ENCODE data around the gene C1QTNF9.
"Not testable (repeated sequence)": the region's sequence is repeated elsewhere in the genome, so short reads cannot be mapped to it uniquely, and the experiment has no call there.

The C1QTNF9 gene

DNA sequence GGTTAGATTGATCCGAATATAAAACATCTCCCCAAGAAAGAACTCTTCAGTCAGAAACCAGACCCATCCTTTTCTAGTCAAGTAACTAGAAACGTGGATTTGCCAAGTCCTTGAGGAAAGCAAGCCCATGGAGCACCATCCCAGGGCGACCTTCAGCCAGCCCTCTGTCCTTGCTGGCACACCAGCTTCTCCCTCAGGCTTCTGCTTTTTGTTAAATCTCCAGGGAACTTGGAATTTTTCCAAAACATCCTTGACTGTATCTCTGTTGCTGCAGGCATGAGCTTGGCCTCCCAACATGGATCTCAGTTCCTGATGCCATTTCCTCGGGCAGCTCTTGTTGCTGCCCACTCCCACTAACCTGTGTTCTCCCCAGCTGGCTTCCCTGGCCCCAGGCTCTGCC, 27.1 kb upstream of the C1QTNF9 start:
- peak in 1 of 2 experiments; percentile 7 for DNase-seq

- no peak for DNase-seq
Measured at GRCh38 chr13:24284889-24285565, 24.4 kb upstream of the C1QTNF9 start.

- no peak for DNase-seq
Measured at GRCh38 chr13:24286624-24287023, 22.8 kb upstream of the C1QTNF9 start.

DNA sequence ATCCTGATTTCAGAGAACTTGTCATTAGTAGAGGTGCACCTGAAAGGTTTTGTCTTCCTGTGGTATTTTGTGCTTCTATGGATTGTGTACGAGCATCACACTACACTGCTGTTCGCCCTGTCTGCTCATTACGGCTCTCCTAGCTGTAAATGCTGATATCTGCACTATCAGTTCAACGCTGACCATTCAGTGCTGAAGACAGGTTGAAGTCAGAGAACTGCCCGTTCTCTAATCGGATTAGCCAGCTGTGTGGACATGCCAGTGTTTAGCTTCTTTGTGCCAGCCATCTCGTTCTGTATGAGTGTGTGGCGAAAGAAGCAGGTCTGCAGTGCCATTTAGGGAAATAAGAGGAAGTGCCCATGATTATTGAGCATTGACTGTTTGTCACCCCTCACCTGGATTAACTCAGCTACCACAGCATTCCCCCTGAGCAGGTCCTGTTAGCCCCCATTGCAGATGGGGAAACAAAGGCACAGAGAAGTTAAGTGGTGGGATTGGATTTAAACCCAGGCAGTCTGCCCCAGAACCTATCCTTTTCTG, 21.6 kb upstream of the C1QTNF9 start:
- DNase-seq = no peak

- DNase-seq = no peak
Measured at GRCh38 chr13:24288870-24289269, 20.5 kb upstream of the C1QTNF9 start.

DNA sequence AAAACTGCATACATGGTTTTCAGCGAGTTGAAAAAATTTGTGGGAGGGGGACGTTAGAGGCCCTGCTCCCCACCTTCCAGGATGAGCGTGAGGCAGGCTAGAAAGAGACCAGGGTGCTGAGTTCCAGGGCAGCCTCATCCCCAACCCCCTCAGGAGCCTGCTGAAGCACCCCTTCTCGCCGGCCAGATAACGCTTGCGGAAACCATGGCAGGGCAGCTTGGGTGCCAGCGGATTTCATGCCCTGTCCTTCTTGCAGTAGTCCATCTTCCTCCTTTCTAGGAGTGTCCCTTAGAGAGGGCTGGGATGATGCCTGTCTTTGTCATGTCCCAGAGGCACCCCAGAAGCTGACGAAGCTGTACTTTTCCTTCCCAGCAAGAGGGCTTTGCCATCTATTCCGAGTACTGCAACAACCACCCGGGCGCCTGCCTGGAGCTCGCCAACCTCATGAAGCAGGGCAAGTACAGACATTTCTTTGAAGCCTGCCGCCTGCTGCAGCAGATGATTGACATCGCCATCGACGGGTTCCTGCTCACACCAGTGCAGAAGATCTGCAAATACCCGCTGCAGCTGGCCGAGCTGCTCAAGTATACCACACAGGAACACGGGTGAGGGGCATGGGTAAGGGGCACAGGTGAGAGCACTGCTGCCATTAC, 19.0 kb upstream of the C1QTNF9 start:
- DNase-seq = no peak

GRCh38 chr13:24292481-24292880, 16.9 kb upstream of the C1QTNF9 start:
- DNase-seq = no peak

DNA sequence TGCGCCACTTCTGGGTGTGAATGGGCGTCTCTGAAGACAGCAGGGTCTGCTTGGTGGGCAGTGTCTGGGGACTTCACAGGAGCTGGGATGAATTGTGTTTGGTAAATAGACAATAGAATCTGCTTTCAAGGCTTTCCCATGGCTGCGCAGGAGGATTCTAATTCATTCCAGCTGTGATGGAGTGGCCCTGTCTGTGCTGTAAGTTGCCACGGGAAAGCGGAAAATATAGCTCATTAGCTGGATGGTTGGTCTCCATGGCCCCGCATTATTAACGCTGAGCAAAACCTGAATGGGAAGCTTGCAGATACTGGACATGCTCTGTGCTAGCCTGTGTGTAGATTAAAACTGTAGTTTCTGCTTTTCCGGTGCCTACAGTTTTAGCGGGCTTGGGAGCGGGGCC, 15.6 kb upstream of the C1QTNF9 start:
- DNase-seq = no peak

GRCh38 chr13:24299488-24300114, 9.8 kb upstream of the C1QTNF9 start:
- DNase-seq = no peak

DNA sequence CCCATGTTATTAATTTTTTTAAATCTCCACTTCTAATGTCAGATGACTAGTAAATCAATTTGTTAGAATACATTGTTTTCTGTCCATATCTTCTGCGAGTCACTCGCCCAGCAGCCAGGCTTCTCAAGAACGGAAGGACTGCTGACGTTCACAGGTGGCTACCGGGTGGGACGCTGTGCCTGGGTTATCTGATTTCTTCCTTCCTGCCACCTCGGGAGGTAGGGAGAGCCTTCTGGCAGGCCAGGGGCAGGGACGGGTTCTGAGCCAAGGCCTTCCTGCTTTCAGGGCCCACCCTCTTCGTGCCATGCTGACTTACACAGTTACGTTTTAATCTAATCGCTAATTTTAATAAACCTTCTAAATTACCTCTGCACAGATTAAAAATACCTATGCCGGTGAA, 7.9 kb upstream of the C1QTNF9 start:
- DNase-seq = no peak

DNA sequence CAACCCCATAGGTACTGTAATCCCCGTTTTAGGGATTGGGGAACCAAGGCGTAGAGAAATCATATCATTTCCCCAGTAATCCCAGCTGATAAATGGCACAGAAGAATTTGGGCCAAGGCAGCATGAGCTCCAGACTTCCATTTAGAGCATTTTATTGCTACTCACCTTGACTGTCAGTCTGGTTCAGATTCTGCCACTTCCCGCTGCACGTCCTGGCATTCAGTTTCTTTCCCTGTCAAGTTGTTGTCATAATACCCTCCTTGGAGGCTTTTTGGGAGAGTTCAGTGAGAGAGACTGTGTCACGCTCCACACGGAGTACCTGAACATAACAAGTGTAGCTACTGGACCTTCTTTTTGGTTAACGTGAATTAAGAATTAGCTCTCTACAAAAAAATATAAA, 7.5 kb upstream of the C1QTNF9 start:
- no peak for DNase-seq

DNA sequence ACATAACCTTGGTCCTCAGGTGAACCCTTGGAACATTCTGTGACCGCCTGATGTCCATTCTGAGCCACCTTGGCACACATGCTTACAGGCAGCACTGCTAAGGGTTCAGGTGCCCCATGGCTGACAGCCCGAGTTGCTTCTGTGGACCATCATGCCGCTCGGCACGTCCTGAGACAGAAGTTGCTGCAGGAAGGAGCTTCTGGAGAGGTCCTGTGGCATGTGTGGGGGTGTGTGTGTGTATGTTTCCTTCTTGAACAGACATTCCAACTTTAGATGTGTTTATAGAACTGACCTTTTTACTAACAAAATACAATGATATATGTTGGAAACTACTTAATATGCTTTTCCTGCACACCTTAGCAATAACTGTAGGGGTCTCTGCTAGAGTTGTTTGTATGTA, 4.8 kb upstream of the C1QTNF9 start:
- no peak for DNase-seq

GRCh38 chr13:24306632-24307031, 2.7 kb upstream of the C1QTNF9 start:
- no peak for DNase-seq

GRCh38 chr13:24307211-24308067, 1.9 kb upstream of the C1QTNF9 start:
- DNase-seq = peak in 1 of 2 experiments; percentile 2

- no peak for DNase-seq
Measured at GRCh38 chr13:24308068-24308445, 1.3 kb upstream of the C1QTNF9 start.

DNA sequence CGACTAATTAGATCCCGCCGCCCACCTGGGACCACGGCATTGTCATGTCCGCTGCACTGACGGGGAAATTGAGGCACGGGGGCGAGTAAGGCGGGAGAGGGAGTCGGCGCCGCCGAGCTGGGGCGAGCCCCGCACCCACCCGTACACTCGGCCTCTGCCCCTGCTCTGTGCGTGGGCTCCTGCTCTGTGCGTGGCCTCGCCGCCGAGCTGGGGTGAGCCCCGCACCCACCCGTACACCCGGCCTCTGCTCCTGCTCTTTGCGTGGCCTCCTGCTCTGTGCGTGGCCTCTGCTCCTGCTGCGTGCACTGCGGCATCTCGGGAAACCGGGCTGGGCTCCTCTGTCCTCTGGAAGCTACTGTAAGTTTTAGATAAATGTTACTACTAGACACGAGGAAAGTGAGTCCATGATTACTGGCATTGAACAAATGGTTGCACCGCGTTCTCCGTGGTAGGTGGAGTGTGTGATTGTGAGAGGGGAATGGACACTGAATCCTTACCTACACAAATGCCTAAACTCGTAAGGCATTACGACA, 826 bp upstream of the C1QTNF9 start:
- no peak for DNase-seq

DNA sequence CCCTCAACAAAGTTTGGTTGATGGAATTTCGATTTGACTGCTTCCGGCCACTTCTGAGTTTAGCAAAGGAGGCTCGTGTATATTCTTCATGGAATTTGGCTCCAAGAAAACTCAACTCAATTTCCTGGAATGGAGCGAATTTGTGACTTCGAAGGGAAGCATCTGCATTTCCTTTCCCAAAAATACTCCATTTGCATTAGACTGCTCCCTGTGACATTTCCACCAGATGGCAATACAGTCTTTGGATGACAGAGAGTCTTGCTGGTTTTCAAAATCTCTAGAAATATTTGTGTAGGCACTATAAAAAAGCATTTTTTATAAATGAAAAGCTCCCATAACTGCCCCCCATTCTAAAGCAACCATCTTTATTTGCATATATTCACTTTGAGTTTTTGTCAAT, 4.1 kb downstream of the C1QTNF9 start:
- no peak for DNase-seq

DNA sequence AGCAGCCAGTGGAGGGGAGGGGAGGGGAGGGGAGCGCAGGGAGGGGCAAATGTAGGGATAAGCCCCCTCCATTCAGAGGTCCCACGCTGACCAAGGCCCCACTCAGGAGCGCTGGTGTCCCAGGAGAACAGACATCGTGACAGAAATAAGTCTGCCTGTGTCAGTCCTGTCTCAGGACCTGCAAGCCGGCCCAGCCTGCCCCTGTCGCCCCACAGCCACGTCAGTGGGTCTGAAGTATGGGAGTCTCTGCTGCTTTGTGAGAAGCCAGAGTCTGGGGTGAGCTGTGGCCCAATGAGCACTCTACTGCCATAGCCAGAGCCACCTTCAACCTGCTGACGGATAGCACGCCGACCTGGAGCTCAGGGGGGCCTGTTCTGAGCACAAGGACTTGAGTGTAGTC, 8.5 kb downstream of the C1QTNF9 start:
- not testable (repeated sequence) for DNase-seq

DNA sequence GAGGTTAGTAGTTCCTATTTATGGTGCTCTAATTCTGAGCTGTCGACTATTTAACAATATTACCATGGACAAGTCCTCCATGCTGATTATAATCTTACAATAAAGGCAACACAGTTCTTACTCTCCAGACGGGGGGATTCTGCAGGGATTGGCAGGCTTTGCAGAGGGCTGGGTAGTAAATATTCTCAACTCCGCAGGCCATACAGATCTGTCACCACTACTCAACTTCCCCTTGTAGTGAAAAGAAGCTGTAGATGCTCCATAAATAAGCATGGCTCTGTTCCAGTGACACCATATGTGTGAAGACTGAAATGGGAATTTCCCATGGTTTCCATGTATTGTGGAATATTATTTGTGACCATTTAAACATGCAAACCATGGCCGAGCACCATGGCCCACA, 9.5 kb downstream of the C1QTNF9 start:
- not testable (repeated sequence) for DNase-seq

GRCh38 chr13:24319641-24320040, 10.3 kb downstream of the C1QTNF9 start:
- not testable (repeated sequence) for DNase-seq

DNA sequence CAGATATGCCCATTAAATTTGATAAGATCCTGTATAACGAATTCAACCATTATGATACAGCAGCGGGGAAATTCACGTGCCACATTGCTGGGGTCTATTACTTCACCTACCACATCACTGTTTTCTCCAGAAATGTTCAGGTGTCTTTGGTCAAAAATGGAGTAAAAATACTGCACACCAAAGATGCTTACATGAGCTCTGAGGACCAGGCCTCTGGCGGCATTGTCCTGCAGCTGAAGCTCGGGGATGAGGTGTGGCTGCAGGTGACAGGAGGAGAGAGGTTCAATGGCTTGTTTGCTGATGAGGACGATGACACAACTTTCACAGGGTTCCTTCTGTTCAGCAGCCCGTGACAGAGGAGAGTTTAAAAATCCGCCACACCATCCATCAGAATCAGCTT, 12.0 kb downstream of the C1QTNF9 start:
- not testable (repeated sequence) for DNase-seq

DNA sequence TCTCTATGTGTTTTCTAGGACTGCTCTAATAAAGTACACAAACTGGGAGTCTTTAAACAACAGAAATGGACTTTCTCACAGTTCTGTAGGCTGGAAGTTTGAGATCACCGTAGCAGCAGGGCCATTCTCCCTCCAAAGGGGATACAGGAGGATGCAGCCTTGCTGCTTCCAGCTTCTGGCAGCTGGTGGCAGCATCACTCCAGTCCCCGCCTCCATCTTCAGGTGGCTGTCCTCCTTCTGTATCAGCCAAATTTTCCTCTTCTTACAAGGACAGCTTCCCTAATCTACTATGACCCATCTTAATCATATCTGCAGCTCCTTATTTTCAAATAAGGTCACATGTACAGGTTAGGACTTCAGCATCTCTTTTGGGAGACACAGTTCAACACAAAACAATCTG, 13.1 kb downstream of the C1QTNF9 start:
- DNase-seq = not testable (repeated sequence)

Measured in NCI-H2081 (cell line).